ENCODE data around the gene GRXCR2.
"Not testable (repeated sequence)": the region's sequence is repeated elsewhere in the genome, so short reads cannot be mapped to it uniquely, and the experiment has no call there.

The GRXCR2 gene

GRCh38 chr5:145911164-145911563, 38.4 kb upstream of the GRXCR2 start:
- Histone ChIP-seq H3K9me3 (ENCODE audit: control insufficient read depth, insufficient read depth, low read depth, low read length) (no peaks in the 10 kb centered on the region), H3K27ac (ENCODE audit: low read depth, low read length) (no peak overlapping the region), H3K4me1 (ENCODE audit: control insufficient read depth, insufficient read depth, low read length) (no peaks in the 10 kb centered on the region), H3K9ac (ENCODE audit: low read length) (no peak overlapping the region), H3K27me3 (ENCODE audit: control insufficient read depth, insufficient read depth, low read length) (no peaks in the 10 kb centered on the region), H3K36me3 (ENCODE audit: control insufficient read depth, insufficient read depth, low read length) (no peaks in the 10 kb centered on the region), H3K4me3 (ENCODE audit: low read depth, low read length) (no peak overlapping the region)

- no peaks in the 10 kb centered on the region for H3K9me3 ChIP-seq (ENCODE audit: control insufficient read depth, insufficient read depth, low read depth, low read length)
- H3K9ac ChIP-seq (ENCODE audit: low read length): no peak overlapping the region
- no peak overlapping the region for H3K27ac ChIP-seq (ENCODE audit: low read depth, low read length)
- no peaks in the 10 kb centered on the region for H3K36me3 ChIP-seq (ENCODE audit: control insufficient read depth, insufficient read depth, low read length)
- no peaks in the 10 kb centered on the region for H3K27me3 ChIP-seq (ENCODE audit: control insufficient read depth, insufficient read depth, low read length)
- no peak overlapping the region for H3K4me3 ChIP-seq (ENCODE audit: low read depth, low read length)
- no peaks in the 10 kb centered on the region for H3K4me1 ChIP-seq (ENCODE audit: control insufficient read depth, insufficient read depth, low read length)
Measured at GRCh38 chr5:145908206-145908960, 35.6 kb upstream of the GRXCR2 start.

- H3K36me3 ChIP-seq (ENCODE audit: control insufficient read depth, insufficient read depth, low read length): no peaks in the 10 kb centered on the region
Measured at GRCh38 chr5:145906401-145906800, 33.6 kb upstream of the GRXCR2 start.

GRCh38 chr5:145904743-145905142, 31.9 kb upstream of the GRXCR2 start:
- no peaks in the 10 kb centered on the region; the same call in 1 of the 2 replicates for H3K9me3 ChIP-seq (ENCODE audit: control insufficient read depth, insufficient read depth, low read depth, low read length)
- no peak overlapping the region for H3K9ac ChIP-seq (ENCODE audit: low read length)
- no peaks in the 10 kb centered on the region for H3K4me1 ChIP-seq (ENCODE audit: control insufficient read depth, insufficient read depth, low read length)
- no peaks in the 10 kb centered on the region for H3K27me3 ChIP-seq (ENCODE audit: control insufficient read depth, insufficient read depth, low read length)
- no peak overlapping the region for H3K4me3 ChIP-seq (ENCODE audit: low read depth, low read length)
- no peaks in the 10 kb centered on the region for H3K36me3 ChIP-seq (ENCODE audit: control insufficient read depth, insufficient read depth, low read length)
- H3K27ac ChIP-seq (ENCODE audit: low read depth, low read length): no peak overlapping the region

More at GRCh38 chr5:145906401-145906800, 33.6 kb upstream of the GRXCR2 start:
- H3K27ac ChIP-seq (ENCODE audit: low read depth, low read length): no peak overlapping the region
- no peaks in the 10 kb centered on the region for H3K4me1 ChIP-seq (ENCODE audit: control insufficient read depth, insufficient read depth, low read length)
- H3K4me3 ChIP-seq (ENCODE audit: low read depth, low read length): no peak overlapping the region
- no peaks in the 10 kb centered on the region for H3K27me3 ChIP-seq (ENCODE audit: control insufficient read depth, insufficient read depth, low read length)
- H3K9ac ChIP-seq (ENCODE audit: low read length): no peak overlapping the region
- no peaks in the 10 kb centered on the region for H3K9me3 ChIP-seq (ENCODE audit: control insufficient read depth, insufficient read depth, low read depth, low read length)

GRCh38 chr5:145903867-145904266, 31.1 kb upstream of the GRXCR2 start:
- Histone ChIP-seq H3K4me1 (ENCODE audit: control insufficient read depth, insufficient read depth, low read length) (no peaks in the 10 kb centered on the region), H3K9ac (ENCODE audit: low read length) (no peak overlapping the region), H3K27me3 (ENCODE audit: control insufficient read depth, insufficient read depth, low read length) (no peaks in the 10 kb centered on the region), H3K27ac (ENCODE audit: low read depth, low read length) (no peak overlapping the region), H3K9me3 (ENCODE audit: control insufficient read depth, insufficient read depth, low read depth, low read length) (no peaks in the 10 kb centered on the region; the same call in 1 of the 2 replicates), H3K36me3 (ENCODE audit: control insufficient read depth, insufficient read depth, low read length) (no peaks in the 10 kb centered on the region), H3K4me3 (ENCODE audit: low read depth, low read length) (no peak overlapping the region)

DNA sequence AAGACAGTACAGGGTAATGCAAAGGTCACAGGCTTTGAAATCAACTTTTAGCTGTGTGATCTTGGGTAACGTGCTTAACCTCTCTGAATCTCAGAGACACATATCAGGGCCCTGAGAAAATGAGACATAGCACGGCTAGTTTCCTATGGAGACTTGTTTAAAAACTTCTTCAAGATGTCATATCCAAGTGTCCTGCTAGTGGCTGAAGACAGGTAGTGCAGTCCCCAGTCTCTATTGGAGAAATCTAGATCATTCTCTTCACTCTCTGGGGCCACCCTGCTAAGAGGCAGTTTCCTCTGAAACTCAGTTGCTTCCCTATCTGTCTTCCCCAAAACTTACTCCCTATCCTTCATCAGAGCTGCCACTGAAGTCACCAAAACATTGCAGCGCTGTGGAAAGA, 30.3 kb upstream of the GRXCR2 start:
- Histone ChIP-seq H3K27me3 (ENCODE audit: control insufficient read depth, insufficient read depth, low read length) (no peaks in the 10 kb centered on the region), H3K9ac (ENCODE audit: low read length) (no peak overlapping the region), H3K9me3 (ENCODE audit: control insufficient read depth, insufficient read depth, low read depth, low read length) (no peaks in the 10 kb centered on the region; the same call in 1 of the 2 replicates), H3K4me1 (ENCODE audit: control insufficient read depth, insufficient read depth, low read length) (no peaks in the 10 kb centered on the region), H3K36me3 (ENCODE audit: control insufficient read depth, insufficient read depth, low read length) (no peaks in the 10 kb centered on the region), H3K27ac (ENCODE audit: low read depth, low read length) (no peak overlapping the region), H3K4me3 (ENCODE audit: low read depth, low read length) (no peak overlapping the region)

DNA sequence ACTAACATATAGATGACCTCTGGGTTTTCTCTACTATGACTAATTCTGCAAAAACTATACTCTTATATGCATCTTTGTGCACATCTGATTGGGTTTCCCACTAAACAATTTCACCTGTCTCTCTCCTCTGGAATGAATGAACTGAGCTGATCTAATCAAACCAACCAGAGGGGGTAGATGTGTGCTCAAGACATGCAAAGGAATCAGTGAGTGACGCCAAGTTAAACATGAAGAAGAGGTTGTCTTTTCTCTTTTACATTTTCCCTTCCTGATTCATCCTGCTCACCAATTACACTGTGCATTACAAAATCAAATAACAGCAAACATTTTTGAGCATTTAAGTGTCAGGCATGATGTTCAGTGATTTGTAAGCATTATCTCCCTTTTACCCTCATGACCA, 29.6 kb upstream of the GRXCR2 start:
- H3K36me3 ChIP-seq (ENCODE audit: control insufficient read depth, insufficient read depth, low read length): no peaks in the 10 kb centered on the region
- no peaks in the 10 kb centered on the region for H3K27me3 ChIP-seq (ENCODE audit: control insufficient read depth, insufficient read depth, low read length)
- no peak overlapping the region for H3K27ac ChIP-seq (ENCODE audit: low read depth, low read length)
- no peaks in the 10 kb centered on the region; the same call in 1 of the 2 replicates for H3K9me3 ChIP-seq (ENCODE audit: control insufficient read depth, insufficient read depth, low read depth, low read length)
- H3K4me3 ChIP-seq (ENCODE audit: low read depth, low read length): no peak overlapping the region
- H3K9ac ChIP-seq (ENCODE audit: low read length): no peak overlapping the region
- H3K4me1 ChIP-seq (ENCODE audit: control insufficient read depth, insufficient read depth, low read length): no peaks in the 10 kb centered on the region

- no peaks in the 10 kb centered on the region; the same call in 1 of the 2 replicates for H3K9me3 ChIP-seq (ENCODE audit: control insufficient read depth, insufficient read depth, low read depth, low read length)
- H3K27me3 ChIP-seq (ENCODE audit: control insufficient read depth, insufficient read depth, low read length): no peaks in the 10 kb centered on the region
- no peak overlapping the region for H3K9ac ChIP-seq (ENCODE audit: low read length)
- no peaks in the 10 kb centered on the region for H3K4me1 ChIP-seq (ENCODE audit: control insufficient read depth, insufficient read depth, low read length)
- no peak overlapping the region for H3K4me3 ChIP-seq (ENCODE audit: low read depth, low read length)
- H3K27ac ChIP-seq (ENCODE audit: low read depth, low read length): no peak overlapping the region
- no peaks in the 10 kb centered on the region for H3K36me3 ChIP-seq (ENCODE audit: control insufficient read depth, insufficient read depth, low read length)
Measured at GRCh38 chr5:145898171-145898570, 25.4 kb upstream of the GRXCR2 start.

DNA sequence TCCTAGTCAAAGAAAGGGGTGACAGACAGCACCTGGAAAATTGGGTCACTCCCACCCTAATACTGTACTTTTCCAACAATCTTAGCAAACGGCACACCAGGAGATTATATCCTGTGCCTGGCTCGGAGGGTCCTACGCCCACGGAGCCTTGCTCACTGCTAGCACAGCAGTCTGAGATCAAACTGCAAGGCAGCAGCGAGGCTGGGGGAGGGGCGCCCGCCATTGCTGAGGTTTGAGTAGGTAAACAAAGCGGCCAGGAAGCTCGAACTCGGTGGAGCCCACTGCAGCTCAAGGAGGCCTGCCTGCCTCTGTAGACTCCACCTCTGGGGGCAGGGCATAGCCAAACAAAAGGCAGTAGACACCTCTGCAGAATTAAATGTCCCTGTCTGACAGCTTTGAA, 18.6 kb upstream of the GRXCR2 start:
- not testable (repeated sequence) for H3K27me3 ChIP-seq (ENCODE audit: control insufficient read depth, insufficient read depth, low read length); H3K4me3 ChIP-seq (ENCODE audit: low read depth, low read length); H3K4me1 ChIP-seq (ENCODE audit: control insufficient read depth, insufficient read depth, low read length); H3K27ac ChIP-seq (ENCODE audit: low read depth, low read length); H3K9ac ChIP-seq (ENCODE audit: low read length); H3K36me3 ChIP-seq (ENCODE audit: control insufficient read depth, insufficient read depth, low read length)
- H3K9me3 ChIP-seq (ENCODE audit: control insufficient read depth, insufficient read depth, low read depth, low read length): peaks cover 16% of the 10 kb centered on the region

- Histone ChIP-seq H3K4me3 (ENCODE audit: low read depth, low read length) (no peak overlapping the region), H3K9me3 (ENCODE audit: control insufficient read depth, insufficient read depth, low read depth, low read length) (peaks cover 16% of the 10 kb centered on the region), H3K27ac (ENCODE audit: low read depth, low read length) (no peak overlapping the region), H3K36me3 (ENCODE audit: control insufficient read depth, insufficient read depth, low read length) (no peaks in the 10 kb centered on the region), H3K27me3 (ENCODE audit: control insufficient read depth, insufficient read depth, low read length) (no peaks in the 10 kb centered on the region), H3K9ac (ENCODE audit: low read length) (no peak overlapping the region), H3K4me1 (ENCODE audit: control insufficient read depth, insufficient read depth, low read length) (no peaks in the 10 kb centered on the region)
Measured at GRCh38 chr5:145889611-145890010, 16.8 kb upstream of the GRXCR2 start.

GRCh38 chr5:145887976-145888574, 15.3 kb upstream of the GRXCR2 start:
- Histone ChIP-seq H3K4me1 (ENCODE audit: control insufficient read depth, insufficient read depth, low read length) (no peaks in the 10 kb centered on the region), H3K27me3 (ENCODE audit: control insufficient read depth, insufficient read depth, low read length) (no peaks in the 10 kb centered on the region), H3K9me3 (ENCODE audit: control insufficient read depth, insufficient read depth, low read depth, low read length) (peaks cover 16% of the 10 kb centered on the region), H3K27ac (ENCODE audit: low read depth, low read length) (no peak overlapping the region), H3K36me3 (ENCODE audit: control insufficient read depth, insufficient read depth, low read length) (no peaks in the 10 kb centered on the region), H3K9ac (ENCODE audit: low read length) (no peak overlapping the region), H3K4me3 (ENCODE audit: low read depth, low read length) (no peak overlapping the region)
